Colonic mucosa (tissue), 4 donors: ENCODE results near the gene FMC1. TPM values are rescaled to one million over a fixed set of nuclear protein-coding genes. Genes with fewer than 3 reads are reported as not detected.
A peak's percentile ranks its signal among the peaks of the same experiment; 100 is the strongest.
"Not testable (repeated sequence)": the region's sequence is repeated elsewhere in the genome, so short reads cannot be mapped to it uniquely, and the experiment has no call there.

ENCODE experiments used
- DNase-seq: peaks from one replicate; pipeline ENCODE4 v3.0.0-alpha.2; 2020
- H3K27ac ChIP-seq: fragments of 200-600 bp; one replicate; pipeline ENCODE4 v1.8.0; 2021
- H3K27me3 ChIP-seq: fragments of 200-600 bp; one replicate; pipeline ENCODE4 v1.8.0; 2021
- H3K36me3 ChIP-seq: fragments of 200-600 bp; one replicate; pipeline ENCODE4 v1.8.0; 2021
- H3K4me1 ChIP-seq: fragments of 200-600 bp; one replicate; pipeline ENCODE4 v1.8.0; 2021; ENCODE audit warnings: mild to moderate bottlenecking
- H3K4me3 ChIP-seq: fragments of 200-600 bp; one replicate; pipeline ENCODE4 v1.8.0; 2021
- H3K9ac ChIP-seq, 2 donors: one replicate each; pipeline ENCODE4 v1.7.0; 2013; ENCODE audit warnings: control low read depth in 2 of 2, low read depth in 2 of 2, low read length in 2 of 2
- H3K9me3 ChIP-seq: fragments of 200-600 bp; one replicate; pipeline ENCODE4 v1.8.0; 2021
- intact Hi-C: fragments of 100-400 bp; cut with DNase I; formaldehyde crosslinking; loops from one replicate; pipeline ENCODE4 v1.14.1; 2022
- total RNA-seq, 2 donors: library from RNA; stranded (reverse); fragmentation: NEBNext Ultra II Directional in 1 of 2; extraction: Animal tissue kit (Norgen Biotek cat#: 25700) in 1 of 2; gene quantifications; one replicate each; pipeline ENCODE4 v1.2.1, GENCODE V29; 2021
- TF ChIP-seq, protein P1 (sequence below): fragments of 200-600 bp; IDR thresholded peaks from one replicate; pipeline ENCODE4 v1.8.0; 2022; ENCODE audit warnings: antibody characterized with exemption, mild to moderate bottlenecking
- donor health status: healthy.
- donor health status: DM: no; HTN: no; CAD: no.
- donor health status: DM: no; HTN: no; CAD: no.

Gene FMC1
- total RNA-seq, 2 donors from 2014 or later: 21.6 to 23.0 TPM

DNA sequence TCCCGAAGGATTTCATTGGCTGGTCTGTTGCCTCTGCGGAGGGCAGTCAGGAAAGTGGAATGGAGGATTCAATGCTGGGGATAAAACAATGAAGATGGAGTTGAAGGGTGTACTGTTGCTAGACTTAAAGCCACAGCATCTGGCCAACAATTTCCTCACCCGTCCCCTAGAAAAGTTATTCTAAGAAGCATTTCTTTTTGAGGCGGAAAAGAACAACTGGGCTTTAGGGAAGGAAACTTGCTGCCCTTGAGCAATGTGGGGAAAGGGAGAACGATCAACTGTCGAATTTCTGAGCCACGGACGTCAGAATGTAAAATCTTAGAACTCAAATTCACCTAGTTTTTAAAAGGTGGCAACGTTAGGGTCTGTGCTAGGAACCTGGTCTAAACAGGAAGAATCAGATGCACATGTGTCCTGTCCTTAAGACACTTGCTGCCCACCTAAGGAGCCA is 664 bp downstream of the FMC1 start:
- no peak for DNase-seq

DNA sequence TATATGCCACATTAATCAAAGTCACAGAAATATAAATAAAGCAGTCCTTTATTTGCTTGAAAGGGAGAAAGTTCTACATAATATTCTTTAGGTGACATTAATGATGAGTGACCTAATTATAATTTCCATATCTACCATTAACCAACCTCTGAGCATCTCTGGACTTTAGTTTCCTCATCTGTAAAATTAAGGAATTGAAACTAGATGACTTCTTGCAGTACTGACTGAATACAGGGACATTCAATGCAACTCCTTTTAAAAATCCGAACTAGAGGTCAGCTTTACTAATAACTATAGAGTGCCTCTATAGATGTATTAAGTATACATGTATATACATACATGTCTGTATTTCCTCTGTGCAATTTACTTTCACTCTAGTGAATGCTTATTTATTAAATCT is 3.9 kb downstream of the FMC1 start:
- H3K36me3 ChIP-seq: no peaks in the 10 kb centered on the region
- intact Hi-C loops: no loop called here
- DNase-seq: no peak

More for the DNA sequence above, 664 bp downstream of the FMC1 start:
- Histone ChIP-seq H3K9ac (peak overlapping the region; percentile 95 to 97), H3K27ac (peak overlapping the region; percentile 99), H3K9me3 (no peaks in the 10 kb centered on the region), H3K4me3 (peak overlapping the region; percentile 74), H3K27me3 (no peaks in the 10 kb centered on the region), H3K36me3 (no peaks in the 10 kb centered on the region), H3K4me1 (peaks cover 6% of the 10 kb centered on the region)
- TF ChIP-seq, protein P1, sequence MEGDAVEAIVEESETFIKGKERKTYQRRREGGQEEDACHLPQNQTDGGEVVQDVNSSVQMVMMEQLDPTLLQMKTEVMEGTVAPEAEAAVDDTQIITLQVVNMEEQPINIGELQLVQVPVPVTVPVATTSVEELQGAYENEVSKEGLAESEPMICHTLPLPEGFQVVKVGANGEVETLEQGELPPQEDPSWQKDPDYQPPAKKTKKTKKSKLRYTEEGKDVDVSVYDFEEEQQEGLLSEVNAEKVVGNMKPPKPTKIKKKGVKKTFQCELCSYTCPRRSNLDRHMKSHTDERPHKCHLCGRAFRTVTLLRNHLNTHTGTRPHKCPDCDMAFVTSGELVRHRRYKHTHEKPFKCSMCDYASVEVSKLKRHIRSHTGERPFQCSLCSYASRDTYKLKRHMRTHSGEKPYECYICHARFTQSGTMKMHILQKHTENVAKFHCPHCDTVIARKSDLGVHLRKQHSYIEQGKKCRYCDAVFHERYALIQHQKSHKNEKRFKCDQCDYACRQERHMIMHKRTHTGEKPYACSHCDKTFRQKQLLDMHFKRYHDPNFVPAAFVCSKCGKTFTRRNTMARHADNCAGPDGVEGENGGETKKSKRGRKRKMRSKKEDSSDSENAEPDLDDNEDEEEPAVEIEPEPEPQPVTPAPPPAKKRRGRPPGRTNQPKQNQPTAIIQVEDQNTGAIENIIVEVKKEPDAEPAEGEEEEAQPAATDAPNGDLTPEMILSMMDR: no peak
- intact Hi-C loops: no loop called here

DNA sequence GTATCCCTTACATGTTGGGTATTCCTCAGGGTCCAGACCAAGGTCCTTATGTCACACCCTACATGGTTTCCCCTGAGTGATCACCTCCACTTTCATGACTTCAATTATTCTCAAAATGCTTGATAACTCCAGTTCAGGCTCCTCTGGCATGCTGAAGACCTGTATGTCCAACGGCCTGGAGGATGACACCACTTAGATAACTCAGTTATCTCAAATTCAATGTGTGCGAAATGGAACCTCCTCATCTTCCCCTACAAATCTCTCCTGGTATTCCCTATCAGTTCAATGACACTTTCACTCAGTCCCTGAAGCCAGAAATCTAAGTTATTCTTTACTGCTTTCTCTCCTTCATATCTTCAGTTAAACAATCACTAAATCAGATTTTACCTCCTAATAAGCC is 9.9 kb downstream of the FMC1 start:
- TF ChIP-seq, protein P1: no peak
- H3K27me3 ChIP-seq: no peaks in the 10 kb centered on the region
- intact Hi-C loops: no loop called here
- H3K9me3 ChIP-seq: no peaks in the 10 kb centered on the region
- H3K4me3 ChIP-seq: no peak overlapping the region
- H3K9ac ChIP-seq: no peak overlapping the region
- H3K4me1 ChIP-seq: no peaks in the 10 kb centered on the region
- no peaks in the 10 kb centered on the region for H3K36me3 ChIP-seq
- H3K27ac ChIP-seq: no peak overlapping the region
- DNase-seq: no peak

More for the DNA sequence above, 3.9 kb downstream of the FMC1 start:
- TF ChIP-seq, protein P1: no peak
- H3K27me3 ChIP-seq: no peaks in the 10 kb centered on the region
- H3K9me3 ChIP-seq: no peaks in the 10 kb centered on the region
- H3K4me3 ChIP-seq: no peak overlapping the region
- no peak overlapping the region for H3K9ac ChIP-seq
- no peak overlapping the region for H3K27ac ChIP-seq
- H3K4me1 ChIP-seq: peaks cover 6% of the 10 kb centered on the region

DNA sequence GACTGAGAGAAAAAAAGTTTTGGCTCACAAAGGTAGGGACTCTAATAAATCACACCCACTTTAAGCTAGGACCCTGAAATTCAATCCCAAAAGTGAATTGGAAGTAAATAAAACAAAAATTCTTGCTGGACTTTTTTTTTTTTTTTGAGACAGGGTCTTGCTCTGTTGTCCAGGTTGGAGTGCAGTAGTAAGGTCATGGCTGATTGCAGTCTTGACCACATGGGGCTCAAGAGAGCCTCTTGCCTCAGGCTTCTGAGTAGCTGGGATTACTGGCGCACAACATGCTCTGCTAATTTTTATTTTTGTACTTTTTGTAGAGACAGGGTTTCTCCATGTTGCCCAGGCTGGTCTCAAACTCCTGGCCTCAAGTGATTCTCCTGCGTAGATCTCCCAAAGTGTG is 13.6 kb downstream of the FMC1 start:
- no peaks in the 10 kb centered on the region for H3K36me3 ChIP-seq
- no peak for DNase-seq
- no peak overlapping the region for H3K4me3 ChIP-seq
- TF ChIP-seq, protein P1: no peak
- no peaks in the 10 kb centered on the region for H3K9me3 ChIP-seq
- no peak overlapping the region for H3K9ac ChIP-seq
- no peaks in the 10 kb centered on the region for H3K4me1 ChIP-seq
- H3K27me3 ChIP-seq: no peaks in the 10 kb centered on the region
- no peak overlapping the region for H3K27ac ChIP-seq
- intact Hi-C loops: no loop called here

DNA sequence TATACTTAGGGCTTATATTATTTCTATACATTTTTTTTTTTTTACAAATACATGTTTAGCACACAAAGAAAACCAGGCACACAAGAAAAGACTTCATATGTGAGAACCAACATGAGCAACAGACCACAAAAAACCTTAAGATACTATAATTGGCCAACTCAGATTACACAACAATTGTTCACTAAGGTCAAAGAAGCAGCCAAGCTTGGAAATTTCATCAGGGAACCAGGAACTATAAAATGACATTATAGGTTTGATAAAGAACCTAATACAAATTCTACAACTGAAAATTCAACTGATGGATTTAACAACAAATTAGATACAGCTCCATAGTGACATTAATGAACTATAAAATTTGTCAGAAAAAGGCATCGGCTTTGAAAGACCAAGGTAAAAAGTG is 14.2 kb downstream of the FMC1 start:
- Histone ChIP-seq H3K9me3 (no peaks in the 10 kb centered on the region), H3K4me3 (no peak overlapping the region), H3K27ac (no peak overlapping the region), H3K36me3 (no peaks in the 10 kb centered on the region), H3K27me3 (no peaks in the 10 kb centered on the region), H3K9ac (no peak overlapping the region), H3K4me1 (no peaks in the 10 kb centered on the region)
- no peak for DNase-seq
- TF ChIP-seq, protein P1: no peak
- intact Hi-C loops: no loop called here

DNA sequence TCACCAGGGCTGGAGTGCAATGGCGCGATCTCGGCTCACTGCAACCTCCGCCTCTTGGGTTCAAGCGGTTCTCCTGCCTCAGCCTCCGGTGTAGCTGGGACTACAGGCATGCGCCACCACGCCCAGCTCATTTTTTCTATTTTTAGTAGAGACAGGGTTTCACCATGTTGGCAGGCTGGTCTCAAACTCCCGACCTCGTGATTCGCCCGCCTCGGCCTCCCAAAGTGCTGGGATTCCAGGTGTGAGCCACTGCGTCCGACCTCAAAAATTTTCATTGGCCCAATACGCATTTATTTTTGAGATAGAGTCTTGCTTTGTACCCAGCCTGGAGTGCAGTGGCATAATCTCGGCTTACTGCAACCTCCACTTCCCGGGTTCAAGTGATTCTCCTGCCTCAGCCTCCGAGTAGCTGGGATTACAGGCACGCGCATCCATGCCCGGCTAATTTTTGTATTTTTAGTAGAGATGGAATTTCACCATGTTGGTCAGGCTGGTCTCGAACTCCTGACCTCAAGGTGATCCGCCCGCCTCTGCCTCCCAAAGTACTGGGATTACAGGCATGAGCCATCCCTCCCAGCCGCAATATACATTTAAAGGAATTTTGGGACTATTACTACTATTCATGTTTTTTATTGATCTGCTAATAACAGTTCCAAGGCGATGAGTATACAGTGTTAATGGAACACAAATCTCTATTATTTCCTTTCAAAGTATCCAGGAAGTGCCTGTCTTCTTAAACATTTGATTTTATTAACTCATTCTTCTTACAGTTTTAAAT is 16.8 kb downstream of the FMC1 start:
- H3K9ac ChIP-seq: peak overlapping the region; percentile 46 to 98

More for the DNA sequence above, 16.8 kb downstream of the FMC1 start:
- Histone ChIP-seq H3K4me3 (peak overlapping the region; percentile 82), H3K4me1 (peaks cover 11% of the 10 kb centered on the region), H3K27ac (peak overlapping the region; percentile 100)
- DNase-seq, H3K9me3 ChIP-seq, H3K27me3 ChIP-seq, H3K36me3 ChIP-seq, intact Hi-C loops: not testable (repeated sequence)
